GM21367 (cell line): ENCODE measurements around the gene CHSY1.
"Not testable (repeated sequence)": the region's sequence is repeated elsewhere in the genome, so short reads cannot be mapped to it uniquely, and the experiment has no call there.

Source experiments
- ATAC-seq: cut with Tn5 transposase; IDR thresholded peaks from one replicate; pipeline ENCODE4 v1.9.1; 2021; ENCODE audit not compliant: unreplicated experiment

CHSY1 gene

DNA sequence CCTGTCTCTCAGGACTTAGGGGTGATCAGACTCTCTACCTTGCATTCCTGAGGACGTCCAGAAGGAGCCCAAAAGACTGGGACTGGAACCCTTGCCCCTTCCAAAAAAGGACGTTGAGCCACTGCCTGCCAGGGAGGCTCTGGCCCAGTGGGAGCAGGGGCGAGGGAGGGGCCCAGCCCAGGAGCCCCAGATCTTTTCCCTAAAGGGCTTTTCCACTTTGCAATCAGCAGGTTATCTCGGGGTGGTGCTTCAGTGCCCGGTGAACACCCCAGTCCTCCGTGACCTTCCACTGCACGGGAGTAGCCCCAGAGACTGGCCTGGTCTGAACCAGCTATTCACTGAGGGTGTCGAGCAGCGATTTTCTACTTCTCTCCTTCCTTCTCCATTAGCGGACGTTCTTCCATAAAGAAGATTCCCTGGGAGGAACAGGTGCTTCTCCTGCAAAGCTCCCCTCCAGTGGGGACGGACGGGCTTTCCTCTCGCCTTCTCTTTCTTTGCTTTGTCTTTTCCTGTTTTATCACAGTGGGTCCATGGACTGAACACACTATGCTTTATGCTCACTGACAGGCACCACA lies 113.7 kb downstream of the CHSY1 start:
- no peak for ATAC-seq

DNA sequence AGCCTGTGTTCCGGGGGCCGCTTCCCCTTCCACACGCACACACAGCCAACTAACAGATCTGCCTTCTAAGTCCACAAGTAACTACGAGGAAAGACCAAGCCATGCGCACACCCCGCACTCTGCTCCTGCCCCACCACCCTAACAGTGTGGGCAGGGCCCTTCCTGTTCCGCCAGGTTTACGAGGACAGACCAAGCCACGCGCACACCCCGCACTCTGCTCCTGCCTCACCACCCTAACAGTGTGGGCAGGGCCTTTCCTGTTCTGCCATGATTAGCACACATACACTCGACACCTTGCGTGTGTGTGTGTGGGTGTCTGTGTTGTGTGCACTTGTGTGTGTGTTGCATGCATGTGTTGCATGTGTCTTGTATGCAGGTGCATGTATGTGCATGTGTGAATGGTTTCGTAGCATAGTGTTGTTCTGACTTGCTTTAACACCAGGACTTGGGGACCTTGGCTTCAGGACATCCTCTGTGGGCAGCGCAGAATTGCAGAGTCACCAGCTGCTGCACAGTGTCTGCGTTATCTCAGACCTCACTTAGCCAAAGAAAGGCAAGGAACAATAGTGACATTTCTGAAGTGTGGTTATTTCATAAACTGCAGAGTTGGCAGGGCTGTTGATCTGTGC lies 114.4 kb downstream of the CHSY1 start:
- no peak for ATAC-seq

DNA sequence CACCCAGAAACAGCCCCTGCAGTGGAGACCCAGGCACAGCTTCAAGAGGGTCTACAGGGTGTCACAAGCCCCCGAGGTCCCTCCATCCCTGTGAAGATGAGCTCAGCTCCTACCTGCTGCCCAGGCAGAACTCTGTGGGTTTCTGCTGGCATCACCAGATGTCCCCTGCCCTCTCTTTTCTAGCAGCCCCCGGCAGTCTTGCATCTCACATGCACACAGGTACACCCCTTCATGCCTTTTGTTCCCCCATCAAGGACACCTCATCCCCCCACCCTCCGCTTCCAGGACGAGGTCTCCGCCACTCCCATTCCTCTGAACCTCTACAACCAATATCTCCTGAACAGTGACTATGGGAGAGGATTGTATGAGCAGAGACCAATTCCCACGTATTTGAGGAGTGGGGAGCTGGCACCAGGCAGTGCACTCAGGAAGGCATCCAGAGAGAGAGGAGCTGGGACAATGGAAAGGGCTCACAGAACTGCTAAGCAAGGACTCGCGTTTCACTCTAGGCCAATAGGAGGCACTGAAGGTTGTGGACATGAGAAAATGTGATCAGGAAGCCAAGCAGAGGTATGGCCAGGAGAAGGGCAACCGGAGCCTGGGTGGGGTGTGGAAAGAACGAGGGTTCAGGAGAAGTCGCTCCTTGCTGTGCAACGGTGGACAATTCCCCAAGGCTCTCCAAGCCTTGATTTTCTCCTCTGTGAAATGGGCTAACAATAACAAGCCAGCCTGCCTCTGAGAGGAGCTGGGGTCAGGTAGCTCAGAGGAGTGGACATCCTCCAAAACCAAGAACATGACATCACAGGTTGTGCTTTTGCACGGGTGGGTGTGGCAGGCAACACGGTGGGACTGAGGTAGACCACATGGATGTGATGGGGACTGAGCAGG lies 115.2 kb downstream of the CHSY1 start:
- no peak for ATAC-seq

DNA sequence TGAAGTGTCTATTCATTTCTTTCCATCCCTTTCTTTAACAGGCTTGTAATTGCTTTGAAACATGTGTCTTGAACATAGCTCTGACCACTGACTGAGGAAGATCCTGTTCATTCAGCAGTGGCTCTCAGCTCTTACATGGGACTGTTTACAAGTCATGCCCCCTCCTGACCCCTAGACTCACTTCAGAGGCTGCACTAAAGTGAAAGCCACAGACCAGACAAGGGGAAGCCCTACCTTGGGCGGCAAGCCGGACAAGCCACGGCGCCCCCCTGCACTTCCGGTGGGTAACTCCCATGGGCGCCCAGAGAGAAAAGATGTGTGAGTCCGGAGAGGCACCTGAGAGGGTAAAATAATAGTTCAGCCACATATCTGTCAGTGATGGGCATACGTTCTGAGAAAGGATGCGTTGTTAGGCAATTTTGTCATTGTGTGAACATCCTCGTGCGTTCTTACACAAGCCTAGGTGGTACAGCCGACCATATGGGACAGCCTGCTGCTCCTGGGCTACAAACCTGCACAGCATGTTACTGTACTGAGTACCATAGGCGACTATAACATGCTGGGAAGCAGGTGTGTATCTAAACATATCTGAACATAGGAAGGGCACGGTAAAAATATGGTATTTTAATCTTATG lies 116.2 kb downstream of the CHSY1 start:
- peak; percentile 50 for ATAC-seq

DNA sequence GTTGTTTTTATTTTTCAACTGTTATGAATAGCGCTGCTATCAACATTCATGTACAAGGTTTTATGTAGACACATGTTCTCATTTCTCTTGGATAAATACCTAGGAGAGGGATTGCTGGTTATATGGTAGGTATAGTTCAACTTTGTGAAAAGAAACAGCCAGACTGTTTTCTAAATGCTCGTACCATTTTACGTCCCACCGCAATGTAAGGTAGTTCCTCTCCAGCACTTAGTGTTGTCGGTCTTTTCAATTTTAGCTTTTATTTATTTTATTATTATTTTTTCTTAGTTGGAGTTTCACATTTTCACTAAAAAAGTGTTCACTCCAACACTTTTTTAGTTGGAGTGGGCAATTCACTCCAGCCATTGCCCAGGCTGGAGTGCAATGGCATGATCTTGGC lies 117.1 kb downstream of the CHSY1 start:
- no peak for ATAC-seq

DNA sequence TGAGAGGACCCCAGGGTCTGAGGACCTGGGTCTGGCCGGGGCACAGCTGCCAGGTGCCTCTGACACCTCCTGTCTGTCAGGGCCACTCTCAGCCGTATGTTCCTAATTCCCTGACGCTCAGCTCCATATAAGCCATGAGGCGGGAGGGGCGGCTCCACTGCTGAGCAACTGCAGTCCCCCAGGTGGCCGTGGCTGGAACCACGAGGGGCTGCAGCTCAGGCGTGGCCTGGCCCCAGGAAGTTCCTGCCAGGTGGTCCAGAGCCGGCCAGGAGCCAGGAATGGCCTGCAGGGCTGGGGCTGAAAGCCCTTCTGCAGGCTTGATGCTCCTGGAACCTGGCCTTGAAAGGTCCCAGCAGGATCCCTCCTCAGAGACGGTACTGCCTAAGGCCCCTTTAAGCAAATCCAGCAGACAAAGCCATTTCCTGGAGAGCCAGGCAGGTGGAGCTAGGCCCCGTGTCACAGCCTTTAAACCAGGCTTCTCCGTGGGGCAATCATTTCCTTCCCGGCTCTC lies 118.0 kb downstream of the CHSY1 start:
- ATAC-seq = no peak

DNA sequence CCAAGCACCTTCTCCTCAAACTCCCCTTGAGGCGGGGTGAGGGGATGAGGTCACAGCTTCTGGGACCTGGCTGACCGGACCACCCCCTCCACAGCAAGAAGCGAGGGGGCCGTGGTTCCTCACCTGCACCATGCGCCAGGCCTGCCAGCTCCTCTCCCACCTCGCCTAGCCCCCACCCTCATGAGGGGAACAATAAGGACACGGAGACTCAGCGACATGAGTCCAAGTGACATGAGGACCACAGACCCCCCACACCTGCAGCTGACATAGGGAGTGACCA lies 118.7 kb downstream of the CHSY1 start:
- ATAC-seq = no peak

DNA sequence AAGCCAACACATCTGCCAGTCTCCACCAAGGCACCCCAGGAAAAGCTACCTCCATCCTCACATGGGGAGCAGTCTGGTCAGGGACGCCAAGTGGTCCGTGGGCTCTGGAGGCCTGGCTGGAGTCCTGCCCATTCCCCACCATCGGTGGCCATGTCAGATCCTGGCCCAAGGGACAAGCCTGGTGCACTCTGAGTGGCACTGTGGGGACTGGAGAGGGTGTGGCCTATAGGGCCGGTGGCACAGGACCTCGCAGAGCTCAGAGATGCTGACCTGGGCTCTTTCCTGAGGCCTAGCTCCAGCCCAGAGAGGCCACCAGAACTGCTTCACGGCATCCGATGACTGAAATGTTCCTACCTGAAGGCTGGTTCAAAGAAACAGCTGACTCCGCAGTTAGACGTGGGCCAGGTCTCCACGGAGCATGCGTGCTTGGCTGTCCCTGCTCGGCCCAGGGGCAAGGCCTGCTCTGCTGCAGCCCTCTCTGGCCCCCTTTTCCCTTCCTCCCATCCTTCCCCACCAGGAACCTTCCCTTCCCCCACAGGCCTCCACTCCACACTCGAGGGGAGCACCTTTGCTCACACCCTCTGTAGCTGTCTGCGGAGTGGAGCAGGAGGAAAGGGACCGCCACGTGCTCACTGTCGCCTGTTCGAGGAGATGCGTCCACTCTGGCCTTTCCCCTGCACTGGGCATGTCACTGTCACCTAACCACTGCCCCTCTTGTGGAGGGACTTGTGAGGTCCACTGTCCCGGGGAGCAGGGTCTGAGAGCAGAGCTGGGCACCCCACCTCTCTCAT lies 119.3 kb downstream of the CHSY1 start:
- ATAC-seq = no peak

DNA sequence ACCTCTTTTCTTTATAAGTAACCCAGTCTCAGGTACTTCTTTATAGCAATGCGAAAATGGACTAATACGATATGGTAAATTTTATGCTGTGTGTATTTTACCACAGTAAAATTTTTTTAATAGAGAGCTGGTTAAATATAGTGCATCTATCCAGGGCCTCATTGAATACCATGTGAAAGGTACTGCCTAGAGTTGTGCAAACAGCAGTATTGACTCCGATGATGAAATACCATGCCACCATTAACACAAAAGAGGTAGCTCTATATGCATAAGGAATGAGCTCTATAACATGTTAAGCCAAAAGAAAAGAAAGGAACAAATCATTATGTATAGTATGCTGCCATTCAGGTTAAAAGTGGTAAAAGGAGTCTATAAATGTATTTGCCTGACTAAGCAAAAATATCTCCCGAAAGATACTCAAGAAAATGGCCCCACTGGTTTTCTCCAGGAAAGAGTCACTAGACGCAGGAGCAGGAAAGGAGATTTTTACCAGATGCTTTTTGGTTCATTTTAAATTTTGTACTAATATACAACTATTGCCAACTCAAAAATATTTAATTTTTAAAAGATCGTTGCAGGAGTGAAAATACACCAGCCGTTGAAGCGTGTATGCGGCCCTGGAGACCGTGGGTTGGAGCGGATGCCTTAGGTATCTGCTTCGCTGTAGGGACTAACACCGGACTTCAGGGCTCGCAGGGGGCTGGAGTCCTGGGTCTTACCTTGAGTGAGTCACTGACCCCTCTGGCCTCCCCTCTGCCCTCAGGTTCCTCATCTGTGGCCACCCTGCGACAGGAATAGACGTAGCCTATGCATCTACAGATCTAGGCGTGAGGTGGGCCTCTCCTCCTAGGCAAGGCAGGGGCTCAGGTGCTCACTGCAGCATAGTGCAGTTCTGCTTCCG lies 120.1 kb downstream of the CHSY1 start:
- ATAC-seq = no peak

DNA sequence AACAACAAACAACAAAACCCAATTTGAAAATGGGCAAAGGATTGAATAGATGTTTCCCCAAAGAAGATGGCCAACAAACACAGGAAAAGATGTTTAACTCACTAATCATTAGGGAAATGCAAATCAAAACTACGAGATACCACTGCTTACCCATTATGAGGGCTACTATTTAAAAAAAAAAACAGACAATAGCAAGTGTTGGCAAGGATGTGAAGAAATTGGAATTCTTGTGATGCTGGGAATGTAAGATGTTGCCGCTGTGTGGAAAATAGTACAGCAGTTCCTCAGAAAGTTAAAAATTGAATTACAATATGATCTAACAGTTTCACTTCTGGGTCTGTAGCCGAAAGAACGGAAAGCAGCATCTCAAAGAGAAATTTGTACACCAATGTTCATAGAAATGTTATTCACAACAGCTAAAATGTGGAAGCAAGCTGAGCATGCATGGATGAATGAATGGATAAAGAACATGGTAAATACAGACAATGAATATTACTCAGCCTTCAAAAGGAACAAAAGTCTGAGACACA lies 121.9 kb downstream of the CHSY1 start:
- ATAC-seq = no peak

DNA sequence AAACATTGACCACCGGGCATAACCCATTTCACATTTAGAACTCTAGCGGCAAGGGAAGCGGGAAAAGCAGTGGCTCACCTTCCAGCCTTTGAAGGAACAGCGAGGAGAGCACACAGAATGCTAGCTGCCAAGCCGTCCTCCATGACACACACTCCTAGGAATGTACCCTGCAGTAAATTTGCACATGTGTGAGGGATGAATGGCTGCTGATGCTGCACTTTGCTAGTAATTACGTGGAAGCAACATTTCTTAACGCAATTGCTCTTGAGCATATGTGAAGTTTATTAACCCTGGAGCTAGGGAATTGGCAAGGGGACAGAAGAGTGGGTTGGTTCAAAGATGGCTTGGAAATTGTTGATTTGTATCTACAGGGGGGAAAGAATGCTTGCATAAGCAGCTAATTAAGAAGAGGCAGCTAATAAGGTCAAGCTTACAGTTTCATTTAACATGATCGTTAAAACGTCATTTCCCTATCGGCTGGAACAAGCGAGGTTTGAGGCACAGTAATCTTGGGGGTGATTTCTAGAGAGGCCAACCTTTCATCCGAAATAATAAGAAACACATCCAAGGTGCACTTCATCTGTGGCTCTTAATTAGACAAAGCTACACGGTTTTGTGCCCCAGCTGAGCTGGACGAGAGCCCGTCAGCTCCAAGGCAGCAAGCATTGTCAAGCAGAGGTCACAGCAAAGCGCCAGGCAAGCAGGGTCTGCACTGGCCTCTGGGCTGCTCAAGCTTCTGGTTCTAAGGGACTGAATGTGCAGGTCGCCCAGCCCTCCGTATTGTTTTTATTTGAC lies 123.4 kb downstream of the CHSY1 start:
- ATAC-seq = no peak

DNA sequence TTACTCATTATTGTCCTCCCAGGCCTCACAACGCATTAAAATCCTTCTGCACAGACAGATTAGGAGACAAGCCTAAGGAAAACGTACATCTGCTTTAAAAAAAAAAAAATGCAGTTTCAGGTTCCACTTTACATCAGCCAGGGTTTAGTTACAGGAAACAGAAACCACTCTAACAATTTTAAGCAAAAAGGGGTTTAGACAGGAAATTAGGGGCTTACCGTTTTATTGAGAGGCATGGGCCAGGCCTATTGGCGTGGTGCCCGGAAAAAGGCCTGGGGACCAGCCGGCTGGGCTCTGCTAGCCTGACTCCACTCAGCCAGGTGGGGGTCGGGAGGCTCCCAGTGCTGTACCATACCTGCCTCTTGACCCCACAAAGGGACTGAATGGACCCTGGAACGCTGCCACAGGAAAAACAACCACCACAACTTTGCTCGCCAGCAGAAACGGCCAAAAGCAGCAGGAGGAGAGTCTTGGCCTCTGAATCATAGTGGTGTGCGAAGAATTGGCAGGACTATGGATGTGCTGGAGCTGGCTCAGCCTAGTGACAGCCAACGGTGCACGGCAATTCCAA lies 124.3 kb downstream of the CHSY1 start:
- peak; percentile 57 for ATAC-seq

DNA sequence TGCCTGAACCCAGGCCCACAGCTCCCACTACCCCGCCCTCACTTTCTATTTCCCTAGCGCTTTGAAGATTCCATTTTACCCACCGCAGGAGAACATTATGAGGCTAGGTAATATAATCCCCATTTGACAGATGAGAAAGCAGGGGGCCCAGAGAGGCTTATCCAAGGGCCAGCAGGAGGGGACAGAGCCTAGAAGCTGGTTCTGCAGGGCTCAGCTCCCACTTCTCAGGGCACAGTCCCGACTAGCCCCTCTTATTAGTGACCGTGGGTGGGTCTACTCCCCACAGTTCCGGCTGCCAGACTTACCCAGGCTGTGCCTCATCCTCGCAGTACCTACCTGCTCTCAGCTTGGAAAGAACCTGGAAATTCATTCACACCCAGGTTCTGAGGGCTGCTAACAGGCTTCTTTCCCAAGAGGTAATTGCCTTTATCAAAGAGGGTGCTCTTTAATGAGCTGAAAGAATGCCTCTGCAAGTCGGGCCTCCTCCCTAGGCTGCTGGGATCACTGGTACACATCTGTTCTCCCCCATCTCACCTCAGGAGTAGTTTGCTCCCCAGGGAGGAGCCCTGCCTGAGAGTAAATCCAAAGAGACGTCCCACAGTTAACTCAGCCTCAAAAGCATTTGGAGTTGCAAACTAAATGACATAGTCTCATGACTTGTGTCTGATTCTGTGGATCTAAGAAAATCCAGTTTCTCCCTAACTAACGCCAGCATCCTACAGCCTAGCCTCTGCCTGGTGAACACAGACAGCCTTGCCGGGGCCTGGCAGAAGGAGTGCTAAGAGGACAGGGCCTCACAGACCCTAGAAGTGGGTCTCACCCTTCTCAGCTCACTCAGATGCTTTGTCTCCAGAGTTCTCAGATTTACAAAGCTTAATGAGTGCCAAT lies 125.0 kb downstream of the CHSY1 start:
- ATAC-seq = peak; percentile 31

DNA sequence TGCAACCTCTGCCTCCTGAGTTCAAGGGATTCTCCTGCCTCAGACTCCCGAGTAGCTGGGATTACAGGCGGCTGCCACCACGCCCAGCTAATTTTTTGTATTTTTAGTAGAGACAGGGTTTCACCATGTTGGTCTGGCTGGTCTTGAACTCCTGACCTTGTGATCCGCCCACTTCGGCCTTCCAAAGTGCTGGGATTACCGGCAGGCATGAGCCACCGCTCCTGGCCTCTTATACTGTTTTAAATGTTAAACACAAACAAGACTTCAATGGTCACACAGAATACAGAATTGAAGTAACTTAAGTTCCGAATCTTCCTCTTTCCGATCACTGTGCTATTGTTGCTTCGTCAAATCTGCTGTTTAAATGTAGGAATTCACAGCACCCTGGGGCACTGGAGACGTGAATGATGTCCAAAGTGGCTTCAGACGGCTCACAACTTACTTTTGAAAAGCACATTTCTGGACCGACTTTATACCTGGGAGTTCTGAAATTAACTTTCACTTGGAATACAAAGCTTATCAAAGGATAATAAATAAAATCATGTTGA lies 125.9 kb downstream of the CHSY1 start:
- ATAC-seq = not testable (repeated sequence)
